Activated naive CD4-positive, alpha-beta T cell treated with anti-CD3 and anti-CD28 coated beads, Interleukin-2, amount 10 ng/mL, durations not matched to agents 7 days and 5 days (primary cell): ENCODE results near the gene SENP1.

Experiments
- CTCF ChIA-PET: fragments of 350-600 bp; sonication (Branson Sonifier 250); formaldehyde crosslinking; loops from one replicate; lab custom pipeline; 2021; ENCODE audit warnings: antibody characterized with exemption; lab: Charles Lee
- DNase-seq: peaks from one replicate; pipeline ENCODE4 v3.0.0-alpha.2; 2020
- H3K27ac Mint-ChIP-seq: one replicate; pipeline ENCODE4 v1.8.0; 2021; ENCODE audit warnings: mild to moderate bottlenecking, moderate library complexity, mixed read lengths
- H3K27me3 Mint-ChIP-seq: one replicate; pipeline ENCODE4 v1.8.0; 2021; ENCODE audit warnings: mild to moderate bottlenecking, mixed read lengths
- H3K36me3 Mint-ChIP-seq: one replicate; pipeline ENCODE4 v1.8.0; 2021; ENCODE audit warnings: mixed read lengths
- H3K4me1 Mint-ChIP-seq: one replicate; pipeline ENCODE4 v1.8.0; 2021; ENCODE audit warnings: mixed read lengths
- H3K4me3 Mint-ChIP-seq: one replicate; pipeline ENCODE4 v1.8.0; 2021; ENCODE audit warnings: mild to moderate bottlenecking, moderate library complexity, mixed read lengths
- H3K9me3 Mint-ChIP-seq: one replicate; pipeline ENCODE4 v1.8.0; 2021; ENCODE audit warnings: mixed read lengths

Gene SENP1

DNA sequence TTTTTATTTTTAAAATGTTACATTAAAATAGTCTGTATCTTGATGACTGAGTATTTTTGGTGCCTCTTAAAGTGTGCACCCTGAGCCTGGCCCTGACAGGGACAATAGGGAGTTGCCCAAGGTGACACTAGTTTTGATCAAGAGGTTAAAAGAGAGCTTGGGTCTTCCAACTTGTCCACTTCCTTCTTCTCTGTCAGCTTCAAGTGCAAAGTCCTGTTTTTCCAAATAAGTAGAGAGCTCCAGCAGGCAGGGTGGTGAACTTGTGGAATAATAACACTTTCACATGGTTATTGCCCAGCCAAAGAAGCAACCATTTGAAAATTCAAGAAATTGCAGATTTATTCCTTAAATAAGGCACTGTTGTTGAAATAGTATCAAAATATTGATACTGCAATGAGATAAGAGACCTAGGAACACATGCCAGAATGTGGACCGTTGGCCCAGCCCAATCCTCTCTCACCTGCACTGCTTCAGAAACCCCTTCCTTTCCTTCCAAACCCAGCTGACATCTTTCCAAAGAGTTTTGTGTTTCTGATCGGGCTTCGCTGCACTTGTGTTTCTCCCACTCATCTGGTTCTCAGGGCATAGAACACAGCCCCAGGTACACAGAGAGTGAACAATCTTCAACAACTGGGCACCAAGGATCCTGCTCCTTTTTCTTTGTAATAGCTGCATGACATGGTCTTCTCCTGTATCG lies 87.8 kb downstream of the SENP1 start:
- no peaks in the 10 kb centered on the region for H3K36me3 Mint-ChIP-seq
- peaks cover 93% of the 10 kb centered on the region for H3K27me3 Mint-ChIP-seq
- no peaks in the 10 kb centered on the region for H3K4me1 Mint-ChIP-seq
- CTCF ChIA-PET: no interaction called here
- H3K9me3 Mint-ChIP-seq: no peaks in the 10 kb centered on the region
- no peak overlapping the region for H3K4me3 Mint-ChIP-seq
- no peak overlapping the region for H3K27ac Mint-ChIP-seq
- no peak for DNase-seq

DNA sequence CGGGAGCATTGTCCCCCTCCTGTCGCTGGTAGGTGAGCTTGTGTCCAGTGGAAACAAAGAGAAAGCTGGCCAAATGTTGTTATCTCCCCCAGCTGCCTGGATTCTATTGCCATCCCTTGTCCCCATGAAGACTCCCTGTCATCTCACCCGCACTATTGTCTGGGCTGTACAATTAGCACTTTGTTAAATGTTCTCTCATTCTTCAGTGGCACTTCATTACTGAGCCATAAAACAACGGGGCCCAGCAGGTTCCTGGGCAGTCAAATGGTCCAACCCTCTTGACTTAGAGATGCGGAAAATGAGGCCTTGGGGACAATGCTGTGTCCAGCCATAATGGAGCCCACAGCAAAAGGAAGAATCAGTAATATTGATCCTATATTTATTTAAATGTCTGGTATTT lies 88.4 kb downstream of the SENP1 start:
- Mint-ChIP-seq H3K27me3 (peaks cover 89% of the 10 kb centered on the region), H3K36me3 (no peaks in the 10 kb centered on the region), H3K4me1 (no peaks in the 10 kb centered on the region), H3K27ac (no peak overlapping the region), H3K4me3 (no peak overlapping the region), H3K9me3 (no peaks in the 10 kb centered on the region)
- CTCF ChIA-PET: no interaction called here
- no peak for DNase-seq

DNA sequence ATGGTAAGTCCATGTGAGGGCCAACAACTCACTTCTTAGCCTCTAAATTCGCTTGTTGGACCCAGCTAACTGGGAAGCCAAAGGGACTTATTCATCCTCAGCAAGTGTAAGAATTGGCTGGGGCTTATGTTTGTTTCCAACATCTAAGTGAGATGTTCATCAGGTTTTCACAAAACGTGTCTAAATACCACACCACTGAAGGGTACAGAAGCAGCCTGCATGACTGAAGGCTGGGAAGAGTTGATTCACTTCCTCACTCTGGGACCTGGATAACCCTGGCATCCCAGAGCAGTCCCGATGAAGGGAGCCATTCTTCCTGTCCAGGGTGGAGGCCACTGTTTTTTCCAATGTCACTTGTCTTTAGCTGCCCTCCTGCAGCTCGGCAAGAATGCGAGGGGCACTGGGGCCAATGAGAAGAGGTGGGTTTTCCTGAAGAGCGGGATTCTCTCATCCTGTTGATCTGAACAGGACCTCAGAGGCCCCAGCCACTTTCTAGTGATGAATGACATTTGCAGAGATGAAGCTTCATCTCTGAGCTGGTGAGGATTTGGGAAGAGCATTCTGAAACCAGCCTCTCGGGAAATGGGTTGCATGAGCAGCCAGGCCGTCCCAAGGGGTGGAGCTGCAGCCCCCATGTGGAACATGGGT lies 89.4 kb downstream of the SENP1 start:
- H3K36me3 Mint-ChIP-seq: no peaks in the 10 kb centered on the region
- CTCF ChIA-PET: no interaction called here

DNA sequence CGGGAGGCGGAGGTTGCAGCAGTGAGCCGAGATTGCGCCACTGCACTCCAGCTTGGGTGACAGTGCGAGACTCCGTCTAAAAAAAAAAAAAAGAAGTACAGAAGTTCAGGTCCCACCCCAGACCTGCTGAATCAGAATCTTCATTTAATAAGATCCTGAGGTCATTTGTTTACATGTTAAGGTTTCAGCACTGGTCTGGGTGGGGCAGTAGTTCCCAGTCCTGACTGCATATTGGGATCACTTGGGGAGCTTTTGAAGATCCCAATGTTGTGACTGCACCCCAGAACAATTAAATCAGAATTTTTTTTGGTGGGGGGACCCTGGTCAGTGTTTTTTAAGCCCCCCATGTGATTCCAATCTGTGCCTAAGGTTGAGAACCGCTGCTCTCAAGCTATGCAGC lies 89.9 kb downstream of the SENP1 start:
- CTCF ChIA-PET: no interaction called here
- Mint-ChIP-seq H3K36me3 (no peaks in the 10 kb centered on the region), H3K9me3 (no peaks in the 10 kb centered on the region), H3K27ac (no peak overlapping the region), H3K4me3 (no peak overlapping the region), H3K27me3 (peaks cover 85% of the 10 kb centered on the region), H3K4me1 (no peaks in the 10 kb centered on the region)
- DNase-seq: no peak

More for the DNA sequence above, 89.4 kb downstream of the SENP1 start:
- H3K27ac Mint-ChIP-seq: no peak overlapping the region
- H3K27me3 Mint-ChIP-seq: peaks cover 85% of the 10 kb centered on the region
- no peaks in the 10 kb centered on the region for H3K4me1 Mint-ChIP-seq
- DNase-seq: no peak
- H3K4me3 Mint-ChIP-seq: no peak overlapping the region
- H3K9me3 Mint-ChIP-seq: no peaks in the 10 kb centered on the region

DNA sequence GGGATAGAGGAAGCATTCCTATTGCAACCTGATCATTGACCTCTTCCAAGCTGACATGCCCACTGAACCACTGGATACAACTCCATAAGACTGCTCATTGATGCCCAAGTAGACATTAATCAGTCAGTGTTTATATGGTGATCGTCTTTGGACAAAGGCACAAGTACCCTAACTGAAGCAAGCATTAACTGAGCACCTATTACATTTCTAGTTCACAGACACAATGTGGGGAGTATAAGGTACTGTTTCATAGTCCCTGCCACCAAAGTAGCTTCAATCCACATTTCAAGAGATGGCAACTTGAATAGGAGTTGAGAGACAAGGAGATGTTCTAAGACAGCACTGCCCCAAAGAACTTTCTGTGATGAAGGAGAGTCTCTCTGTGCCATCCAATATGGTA lies 90.8 kb downstream of the SENP1 start:
- DNase-seq: no peak
- no peaks in the 10 kb centered on the region for H3K9me3 Mint-ChIP-seq
- H3K4me3 Mint-ChIP-seq: no peak overlapping the region
- no peaks in the 10 kb centered on the region for H3K36me3 Mint-ChIP-seq
- no peaks in the 10 kb centered on the region for H3K4me1 Mint-ChIP-seq
- CTCF ChIA-PET: no interaction called here
- H3K27ac Mint-ChIP-seq: no peak overlapping the region
- H3K27me3 Mint-ChIP-seq: peaks cover 89% of the 10 kb centered on the region

DNA sequence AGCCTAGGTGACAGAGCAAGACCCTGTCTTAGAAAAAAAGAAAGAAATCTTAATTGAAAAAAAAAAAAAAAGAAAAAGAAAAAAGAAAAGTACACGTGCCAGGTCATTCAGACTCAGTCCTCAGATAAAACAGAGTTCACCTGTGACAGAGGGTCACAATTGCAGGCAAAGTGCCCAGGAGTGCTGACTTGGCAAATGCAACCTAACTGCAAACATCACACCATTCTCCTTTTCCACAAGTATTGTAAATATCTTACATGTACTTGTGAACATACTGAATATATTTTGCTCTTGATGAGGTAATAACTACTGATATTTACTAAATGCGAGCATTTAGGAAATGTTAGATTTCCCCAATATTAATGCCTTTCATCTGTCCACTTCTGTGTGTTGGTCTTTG lies 92.6 kb downstream of the SENP1 start:
- H3K9me3 Mint-ChIP-seq: no peaks in the 10 kb centered on the region
- H3K4me3 Mint-ChIP-seq: no peak overlapping the region
- CTCF ChIA-PET: no interaction called here
- H3K27me3 Mint-ChIP-seq: peaks cover 90% of the 10 kb centered on the region
- no peaks in the 10 kb centered on the region for H3K36me3 Mint-ChIP-seq
- DNase-seq: no peak
- no peaks in the 10 kb centered on the region for H3K4me1 Mint-ChIP-seq
- H3K27ac Mint-ChIP-seq: no peak overlapping the region

DNA sequence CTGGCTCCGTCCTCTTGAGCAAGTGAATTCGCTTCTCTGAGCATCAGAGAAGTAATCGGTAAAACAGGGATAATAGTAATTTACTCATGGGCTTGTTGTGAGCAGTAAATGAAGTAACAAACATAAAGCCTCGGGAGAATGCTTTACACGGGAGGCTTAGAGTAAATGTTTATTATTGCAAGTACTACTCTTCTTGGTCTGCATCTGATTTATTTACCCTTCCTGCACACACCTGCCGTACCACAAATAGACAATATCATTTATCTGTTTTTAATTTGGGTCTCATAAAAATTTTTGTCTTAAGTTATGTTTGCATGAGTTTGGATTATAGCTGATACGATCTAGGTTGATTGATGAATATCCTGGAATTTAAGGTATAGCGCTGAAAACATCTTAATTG lies 93.8 kb downstream of the SENP1 start:
- H3K27ac Mint-ChIP-seq: no peak overlapping the region

DNA sequence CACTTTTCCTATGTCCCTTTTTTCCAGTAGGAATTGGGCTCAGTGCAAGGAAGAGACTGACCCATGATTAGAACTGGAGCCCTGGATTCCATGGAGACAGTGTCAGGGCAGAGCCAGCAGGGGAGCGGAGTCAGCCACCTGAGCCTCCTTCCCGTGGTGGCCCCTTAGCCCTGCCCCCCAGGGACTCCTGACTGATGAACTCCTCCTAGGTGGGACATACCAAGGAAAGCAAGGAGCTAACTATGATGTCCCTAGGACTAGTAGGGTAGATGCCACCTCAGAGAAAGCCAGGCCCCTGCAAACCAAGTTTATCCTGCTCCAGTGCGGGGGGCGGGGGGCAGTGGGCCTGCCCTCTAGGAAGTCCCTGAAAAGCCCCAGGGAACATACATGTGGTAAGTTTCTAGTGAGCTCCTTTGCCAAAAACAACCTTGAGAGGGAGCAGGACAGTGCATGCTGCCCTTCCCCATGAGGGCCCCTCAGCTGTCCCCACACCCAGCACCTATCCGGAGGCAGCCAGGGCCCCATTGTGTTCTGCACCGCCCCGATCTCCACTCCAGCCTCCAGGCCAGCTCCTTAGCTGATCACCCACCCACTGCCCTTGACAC lies 95.4 kb downstream of the SENP1 start:
- H3K4me3 Mint-ChIP-seq: no peak overlapping the region
- no peaks in the 10 kb centered on the region for H3K36me3 Mint-ChIP-seq
- no peaks in the 10 kb centered on the region for H3K9me3 Mint-ChIP-seq
- H3K4me1 Mint-ChIP-seq: no peaks in the 10 kb centered on the region
- no peak overlapping the region for H3K27ac Mint-ChIP-seq
- peaks cover 90% of the 10 kb centered on the region for H3K27me3 Mint-ChIP-seq
- DNase-seq: no peak
- CTCF ChIA-PET: no interaction called here

More for the DNA sequence above, 93.8 kb downstream of the SENP1 start:
- Mint-ChIP-seq H3K27me3 (peaks cover 90% of the 10 kb centered on the region), H3K4me3 (no peak overlapping the region), H3K36me3 (no peaks in the 10 kb centered on the region), H3K4me1 (no peaks in the 10 kb centered on the region), H3K9me3 (no peaks in the 10 kb centered on the region)
- CTCF ChIA-PET: interaction anchor here (0.5 kb wide), 1 partner anchor 298 kb away, joined by 5 read pairs; no protein-coding TSS in a partner anchor
- DNase-seq: no peak

DNA sequence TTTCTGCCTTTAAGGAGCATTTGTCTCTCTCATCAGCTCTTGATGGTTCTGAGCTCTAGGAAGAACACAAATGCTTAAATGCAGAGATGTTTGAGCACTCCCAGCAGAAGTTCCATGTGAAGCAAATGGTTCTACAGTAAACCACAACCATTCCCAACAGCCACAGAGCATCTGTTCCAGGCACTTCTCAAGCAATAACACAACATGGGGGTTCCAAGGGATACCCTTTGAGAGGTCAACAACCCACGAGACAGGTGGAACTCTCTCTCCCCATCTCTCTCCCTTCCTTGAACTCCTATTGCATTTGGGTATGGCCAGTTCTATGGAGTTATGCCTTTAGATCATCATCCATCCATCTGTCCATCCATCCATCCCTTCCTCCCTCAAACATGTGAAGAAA lies 96.4 kb downstream of the SENP1 start:
- Mint-ChIP-seq H3K27me3 (peaks cover 90% of the 10 kb centered on the region), H3K36me3 (no peaks in the 10 kb centered on the region), H3K27ac (no peak overlapping the region), H3K9me3 (no peaks in the 10 kb centered on the region), H3K4me1 (no peaks in the 10 kb centered on the region), H3K4me3 (no peak overlapping the region)
- DNase-seq: no peak
- CTCF ChIA-PET: no interaction called here

DNA sequence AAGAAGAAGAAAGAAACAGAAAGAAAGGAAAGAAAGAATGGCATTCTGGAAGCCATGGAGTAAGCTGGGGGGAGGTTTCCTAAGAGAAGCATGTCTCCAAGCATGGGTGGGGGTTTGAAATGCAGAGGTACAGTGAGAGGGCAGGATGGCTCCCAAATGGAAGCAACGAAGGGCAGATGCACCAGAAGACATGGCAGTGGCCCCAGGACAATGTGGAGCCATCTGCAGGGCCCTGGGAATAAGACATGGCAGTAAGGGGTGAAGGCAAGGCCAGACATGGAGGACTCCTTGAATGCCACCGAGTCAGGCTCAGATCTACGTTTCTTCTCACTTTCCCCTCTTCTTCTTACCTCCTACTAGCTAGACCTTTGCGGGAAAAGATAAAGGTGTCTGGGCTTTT lies 96.9 kb downstream of the SENP1 start:
- Mint-ChIP-seq H3K27me3 (peaks cover 91% of the 10 kb centered on the region), H3K4me1 (peaks cover 2% of the 10 kb centered on the region), H3K9me3 (no peaks in the 10 kb centered on the region), H3K4me3 (no peak overlapping the region), H3K27ac (no peak overlapping the region), H3K36me3 (no peaks in the 10 kb centered on the region)
- no peak for DNase-seq
- CTCF ChIA-PET: no interaction called here

DNA sequence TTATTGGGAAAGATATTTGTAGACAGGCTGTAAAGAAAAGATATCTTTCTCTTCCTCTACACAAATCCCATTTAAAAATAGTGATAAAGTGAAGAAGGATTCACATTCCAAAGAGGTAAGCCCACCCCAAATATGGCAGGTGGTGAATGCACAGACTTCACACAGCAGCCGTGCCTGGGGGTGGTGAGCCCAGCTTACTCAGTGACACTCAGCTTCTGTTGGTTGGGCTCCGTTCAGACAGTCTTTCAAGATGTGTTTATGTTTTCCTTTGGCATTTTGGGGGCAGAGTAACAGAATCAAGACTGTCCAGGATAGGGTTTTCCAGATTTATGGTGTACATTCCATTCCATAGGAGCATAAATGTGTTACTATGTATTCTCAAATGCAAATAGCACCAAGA lies 97.5 kb downstream of the SENP1 start:
- no peak overlapping the region for H3K4me3 Mint-ChIP-seq
- peaks cover 91% of the 10 kb centered on the region for H3K27me3 Mint-ChIP-seq
- no peaks in the 10 kb centered on the region for H3K36me3 Mint-ChIP-seq
- no peak for DNase-seq
- H3K9me3 Mint-ChIP-seq: no peaks in the 10 kb centered on the region
- peaks cover 8% of the 10 kb centered on the region for H3K4me1 Mint-ChIP-seq
- H3K27ac Mint-ChIP-seq: no peak overlapping the region
- CTCF ChIA-PET: no interaction called here

DNA sequence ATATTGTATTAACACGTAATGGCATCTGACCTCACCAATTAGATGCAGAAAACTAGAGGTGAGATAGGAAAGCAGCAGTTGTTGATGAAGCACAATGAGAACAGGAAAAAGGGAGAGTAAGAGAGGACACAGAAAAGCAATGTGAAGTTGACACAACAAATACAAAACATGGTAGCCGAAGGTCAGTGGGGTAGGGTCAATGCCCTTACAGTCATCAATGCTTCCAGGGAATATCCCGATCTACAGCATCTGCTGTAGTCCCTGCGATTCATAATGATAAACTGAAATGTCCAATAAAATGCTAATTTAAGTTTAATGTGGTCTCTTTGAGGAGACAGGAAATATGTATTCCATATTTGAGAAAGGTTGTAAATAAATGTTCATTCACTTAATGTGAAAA lies 98.7 kb downstream of the SENP1 start:
- Mint-ChIP-seq H3K9me3 (no peaks in the 10 kb centered on the region), H3K27ac (no peak overlapping the region), H3K4me3 (no peak overlapping the region), H3K4me1 (peaks cover 17% of the 10 kb centered on the region), H3K36me3 (no peaks in the 10 kb centered on the region), H3K27me3 (peaks cover 98% of the 10 kb centered on the region)
- DNase-seq: no peak
- CTCF ChIA-PET: no interaction called here

DNA sequence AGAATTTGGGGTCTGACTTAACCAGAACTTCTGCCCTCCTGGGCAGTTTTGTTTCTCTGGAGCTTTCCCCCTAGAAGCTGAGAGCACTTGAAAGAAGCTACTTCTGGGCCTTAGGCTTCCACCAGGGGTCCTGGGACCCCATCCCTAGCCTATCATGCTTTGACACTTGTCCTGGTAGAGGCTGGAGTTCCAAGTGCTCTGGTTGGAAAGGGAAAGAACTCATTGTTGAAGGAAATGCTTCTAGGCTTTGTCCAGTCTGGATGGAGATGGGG lies 100.2 kb downstream of the SENP1 start:
- Mint-ChIP-seq H3K4me1 (peaks cover 31% of the 10 kb centered on the region), H3K4me3 (no peak overlapping the region), H3K27ac (no peak overlapping the region), H3K36me3 (no peaks in the 10 kb centered on the region), H3K9me3 (no peaks in the 10 kb centered on the region), H3K27me3 (peaks cover 100% of the 10 kb centered on the region)
- CTCF ChIA-PET: no interaction called here
- no peak for DNase-seq

DNA sequence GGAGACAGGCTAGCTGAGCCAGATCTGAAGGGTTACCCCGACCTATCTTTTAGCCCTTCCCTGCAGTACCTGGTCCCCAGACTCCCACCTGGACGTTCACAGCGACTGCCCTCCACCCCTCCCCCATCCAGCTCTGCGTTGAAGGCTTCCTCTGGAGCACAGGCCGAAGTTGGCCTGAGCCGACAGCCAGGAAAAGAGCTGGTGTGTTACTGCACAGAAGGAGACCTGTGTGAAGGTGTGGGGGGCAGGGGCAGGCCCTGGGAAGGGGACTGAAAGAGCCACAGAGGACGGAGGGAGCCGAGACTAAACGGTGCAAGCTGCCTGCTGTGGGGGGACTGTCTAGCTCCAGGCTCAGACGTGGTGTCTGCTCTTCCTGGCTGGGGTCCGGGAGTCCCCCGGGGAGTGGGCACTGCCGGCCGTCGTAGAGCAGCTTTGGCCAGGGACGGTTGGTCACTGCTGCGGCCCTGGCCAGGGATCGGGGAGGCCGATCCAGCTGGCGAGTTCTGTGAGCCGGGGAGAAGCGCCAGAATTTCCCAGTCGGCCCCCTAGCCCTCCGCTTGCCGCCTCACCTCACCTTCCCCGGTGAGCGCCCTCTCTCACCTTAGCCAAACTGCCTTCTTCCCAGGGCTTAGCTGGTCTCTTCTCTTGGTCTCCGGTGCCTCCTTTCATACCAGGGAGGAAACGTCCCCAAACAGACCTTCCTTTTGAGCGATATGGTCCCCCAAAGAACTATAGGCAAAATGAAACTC lies 100.7 kb downstream of the SENP1 start:
- DNase-seq: no peak
- peaks cover 31% of the 10 kb centered on the region for H3K4me1 Mint-ChIP-seq
- peaks cover 100% of the 10 kb centered on the region for H3K27me3 Mint-ChIP-seq
- no peak overlapping the region for H3K4me3 Mint-ChIP-seq
- H3K9me3 Mint-ChIP-seq: no peaks in the 10 kb centered on the region
- CTCF ChIA-PET: no interaction called here
- H3K27ac Mint-ChIP-seq: no peak overlapping the region
- no peaks in the 10 kb centered on the region for H3K36me3 Mint-ChIP-seq
